Lower leg skin (tissue), 4 donors: ENCODE measurements around the gene SUPT20H. TPM values are rescaled to one million over a fixed set of nuclear protein-coding genes. Genes with fewer than 3 reads are reported as not detected.

ENCODE experiments used
- DNase-seq, 2 donors: peaks; one replicate each; pipeline ENCODE4 v3.0.0-alpha.2; 2019; ENCODE audit warnings: low spot score in 2 of 2
- H3K4me3 ChIP-seq: fragments of 200-600 bp; sonication (generic); 2 replicates; pipeline ENCODE4 v1.5.1; 2017; ENCODE audit warnings: mild to moderate bottlenecking, low read depth; ENCODE audit not compliant: poor library complexity, severe bottlenecking
- CTCF ChIP-seq, 3 donors: fragments of 450-650 bp; IDR thresholded peaks; one replicate each; pipeline ENCODE4 v1.5.1; 2016; ENCODE audit warnings: antibody characterized with exemption in 3 of 3, mild to moderate bottlenecking in 3 of 3, moderate library complexity in 2 of 3
- POLR2A ChIP-seq, 2 donors: fragments of 450-650 bp; IDR thresholded peaks; one replicate each; pipeline ENCODE4 v1.6.1; 2016 to 2017; ENCODE audit warnings: antibody characterized with exemption in 2 of 2, mild to moderate bottlenecking in 1 of 2, moderate library complexity in 1 of 2
- WGBS, 2 donors: methylation state at CpG; one replicate each; pipeline ENCODE4 v1.1.5; 2018; 5-methylcytosine and 5-hydroxymethylcytosine counted together
- intact Hi-C: fragments of 100-400 bp; cut with DNase I; formaldehyde crosslinking; loops from one replicate; pipeline ENCODE4 v1.15.0; 2023; ENCODE audit warnings: low total_unique reads
- total RNA-seq, 4 donors: library from RNA; depleted of rRNA; stranded (reverse); fragments of >200 nt; gene quantifications; one replicate each; pipeline ENCODE4 v1.1.0, GENCODE V29; 2016

Gene SUPT20H
- total RNA-seq, 4 donors from 2014 or later: 23.4 to 35.9 (median 28.6) TPM

GRCh38 chr13:37029617-37030016 lies 29.9 kb downstream of the SUPT20H start:
- TF ChIP-seq POLR2A (IDR thresholded peaks at IDR 0.05): no peak
- no peak for TF ChIP-seq CTCF (IDR thresholded peaks at IDR 0.05)
- DNase-seq: no peak
- intact Hi-C loops: no loop called here
- 81 to 87% methylated on average over 4 of the region's 4 CpGs for WGBS, 2 donors
- no peak overlapping the region for H3K4me3 ChIP-seq

- H3K4me3 ChIP-seq: no peak overlapping the region
- 88 to 92% methylated on average over 2 of the region's 2 CpGs for WGBS, 2 donors
- no peak for DNase-seq
- TF ChIP-seq POLR2A (IDR thresholded peaks at IDR 0.05) (no peak), CTCF (IDR thresholded peaks at IDR 0.05) (no peak)
- intact Hi-C loops: no loop called here
Measured at GRCh38 chr13:37027639-37028038, 31.8 kb downstream of the SUPT20H start.

- TF ChIP-seq CTCF (IDR thresholded peaks at IDR 0.05): no peak
- no peak for TF ChIP-seq POLR2A (IDR thresholded peaks at IDR 0.05)
- H3K4me3 ChIP-seq: no peak overlapping the region
- DNase-seq: no peak
- intact Hi-C loops: no loop called here
- WGBS, 2 donors: 96 to 100% methylated on average over 1 of the region's 1 CpG
Measured at GRCh38 chr13:37026771-37027170, 32.7 kb downstream of the SUPT20H start.

- no peak overlapping the region for H3K4me3 ChIP-seq
- intact Hi-C loops: no loop called here
- TF ChIP-seq CTCF (IDR thresholded peaks at IDR 0.05): no peak
- TF ChIP-seq POLR2A (IDR thresholded peaks at IDR 0.05): no peak
- no peak for DNase-seq
- WGBS, 2 donors: 37 to 67% methylated on average over 1 of the region's 1 CpG
Measured at GRCh38 chr13:37023871-37024270, 35.6 kb downstream of the SUPT20H start.

DNA sequence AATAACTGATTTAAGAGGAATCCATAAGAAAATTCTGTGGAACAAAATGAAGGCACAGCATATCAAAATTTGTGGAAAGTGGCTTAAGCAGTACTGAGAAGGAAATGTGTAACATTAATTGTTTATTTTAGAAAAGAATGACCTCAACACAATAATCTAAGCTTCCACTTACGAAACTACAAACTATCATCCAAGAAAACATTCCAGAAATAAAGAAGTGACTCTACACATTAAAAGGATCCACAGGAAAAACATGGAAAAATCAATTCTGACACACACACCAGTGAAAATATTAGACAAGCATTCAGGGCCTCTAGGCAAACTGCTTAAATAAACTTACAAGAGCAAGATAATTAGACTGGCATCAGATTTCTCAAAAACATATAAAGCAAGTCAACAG lies 44.9 kb downstream of the SUPT20H start:
- H3K4me3 ChIP-seq: no peak overlapping the region
- WGBS, 2 donors: 92 to 94% methylated on average over 1 of the region's 1 CpG
- intact Hi-C loops: no loop called here
- DNase-seq: no peak
- no peak for TF ChIP-seq POLR2A (IDR thresholded peaks at IDR 0.05)
- no peak for TF ChIP-seq CTCF (IDR thresholded peaks at IDR 0.05)

DNA sequence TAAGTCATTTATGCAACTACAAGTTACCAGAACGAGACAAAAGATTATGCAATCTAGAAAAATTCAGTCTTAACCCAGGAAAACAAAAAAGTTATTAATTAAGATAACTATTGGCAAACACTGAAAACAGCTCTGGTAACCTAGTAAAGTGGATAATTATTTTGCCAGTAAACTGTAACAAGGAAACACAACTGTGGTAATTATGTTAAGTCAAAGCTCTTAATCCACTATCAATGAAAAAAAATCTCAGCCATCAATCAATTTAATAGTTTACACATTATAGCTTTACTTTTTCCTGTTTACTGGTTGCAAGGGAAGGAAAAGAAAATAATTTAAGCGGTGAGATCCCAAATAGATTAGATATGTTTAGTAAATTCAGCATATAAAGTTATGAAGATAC lies 47.7 kb downstream of the SUPT20H start:
- intact Hi-C loops: no loop called here

More for the DNA sequence above, 47.7 kb downstream of the SUPT20H start:
- WGBS, 2 donors: 89 to 92% methylated on average over 2 of the region's 2 CpGs
- DNase-seq: no peak
- no peak for TF ChIP-seq CTCF (IDR thresholded peaks at IDR 0.05)
- TF ChIP-seq POLR2A (IDR thresholded peaks at IDR 0.05): no peak
- no peak overlapping the region for H3K4me3 ChIP-seq
